Stimulated activated CD8-positive, alpha-beta memory T cell treated with anti-CD3 and anti-CD28 coated beads, Interleukin-12 subunit alpha, Interleukin-12 subunit beta, amount 100 ng/mL, for 24 hours (primary cell): ENCODE measurements around the gene MAT2A.
"Not testable (repeated sequence)": the region's sequence is repeated elsewhere in the genome, so short reads cannot be mapped to it uniquely, and the experiment has no call there.

Experiments used
- DNase-seq: peaks from one replicate; pipeline ENCODE4 v3.0.0-alpha.2; 2020; ENCODE audit errors: extremely low read depth

The MAT2A gene

DNA sequence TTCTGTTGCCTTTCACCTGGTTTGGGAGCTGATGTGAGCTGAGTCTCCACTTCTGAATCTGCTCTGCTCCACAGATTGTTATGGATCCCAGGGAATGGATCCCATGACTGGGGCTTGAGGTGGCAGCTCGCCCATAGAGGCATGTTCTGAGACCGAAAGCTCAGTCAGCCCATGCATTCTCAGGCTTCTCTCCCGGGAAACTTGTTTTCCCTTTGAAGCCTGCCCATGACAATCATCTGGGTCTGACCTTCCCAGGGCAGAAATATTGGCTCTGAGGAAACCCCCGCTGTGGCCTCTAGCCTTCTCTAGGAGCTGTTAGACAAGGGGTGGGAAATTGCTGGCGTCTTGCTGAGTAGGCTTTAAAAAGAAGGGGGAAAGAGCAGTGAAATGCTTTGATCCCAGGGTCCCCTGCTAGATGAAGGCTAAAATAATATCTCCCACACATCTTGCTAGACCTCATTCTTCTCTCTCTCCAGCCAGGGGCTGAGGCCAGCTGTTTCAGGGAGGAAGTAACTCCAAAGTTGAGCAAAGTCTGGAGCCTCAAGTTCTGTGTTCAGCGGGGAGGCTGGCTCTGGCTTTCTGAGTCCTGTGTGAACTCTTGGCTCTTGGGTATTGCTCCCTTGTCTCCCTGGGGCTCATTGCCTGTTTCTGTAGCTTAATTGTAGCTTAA lies 40.4 kb downstream of the MAT2A start:
- DNase-seq, result no peak

DNA sequence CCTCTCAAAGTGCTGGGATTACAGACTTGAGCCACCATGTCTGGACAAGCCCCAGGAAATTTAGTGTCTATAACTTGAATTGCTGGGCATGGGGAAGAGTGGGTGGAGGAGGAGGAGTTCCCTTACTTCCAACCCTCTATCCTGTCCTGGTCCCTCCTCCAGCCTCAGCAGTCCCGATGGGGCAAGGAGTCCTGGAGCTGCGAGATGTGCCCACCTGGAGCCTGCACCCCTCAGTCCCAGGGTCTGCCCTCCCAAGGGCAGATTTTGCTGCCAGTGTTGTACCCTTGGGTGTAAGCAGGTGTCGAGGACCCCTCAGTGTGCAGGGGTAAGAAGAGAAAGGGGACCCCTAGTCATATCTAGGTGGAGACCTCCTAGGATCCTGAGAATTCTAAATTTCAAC lies 41.2 kb downstream of the MAT2A start:
- DNase-seq, result no peak

DNA sequence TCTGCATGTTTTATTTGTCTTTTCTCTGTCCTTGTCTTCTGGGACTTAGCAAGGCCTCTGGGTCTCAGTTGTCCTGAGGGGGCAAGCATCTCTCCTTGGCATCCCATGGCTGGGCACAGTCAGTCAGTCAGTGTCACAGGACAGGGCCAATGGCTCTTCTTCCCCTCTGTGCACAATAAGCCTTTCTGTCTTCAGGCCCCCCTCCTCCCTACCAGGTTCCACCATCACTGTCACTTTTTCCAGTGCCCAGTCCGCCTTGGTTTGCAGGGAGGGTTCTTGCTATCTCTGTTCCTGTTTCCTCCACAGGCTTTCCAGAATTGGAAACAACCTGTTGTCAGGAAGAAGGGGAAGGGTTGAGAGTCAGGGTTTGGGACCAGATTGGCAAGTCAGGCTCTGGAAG lies 43.5 kb downstream of the MAT2A start:
- DNase-seq, result no peak

DNA sequence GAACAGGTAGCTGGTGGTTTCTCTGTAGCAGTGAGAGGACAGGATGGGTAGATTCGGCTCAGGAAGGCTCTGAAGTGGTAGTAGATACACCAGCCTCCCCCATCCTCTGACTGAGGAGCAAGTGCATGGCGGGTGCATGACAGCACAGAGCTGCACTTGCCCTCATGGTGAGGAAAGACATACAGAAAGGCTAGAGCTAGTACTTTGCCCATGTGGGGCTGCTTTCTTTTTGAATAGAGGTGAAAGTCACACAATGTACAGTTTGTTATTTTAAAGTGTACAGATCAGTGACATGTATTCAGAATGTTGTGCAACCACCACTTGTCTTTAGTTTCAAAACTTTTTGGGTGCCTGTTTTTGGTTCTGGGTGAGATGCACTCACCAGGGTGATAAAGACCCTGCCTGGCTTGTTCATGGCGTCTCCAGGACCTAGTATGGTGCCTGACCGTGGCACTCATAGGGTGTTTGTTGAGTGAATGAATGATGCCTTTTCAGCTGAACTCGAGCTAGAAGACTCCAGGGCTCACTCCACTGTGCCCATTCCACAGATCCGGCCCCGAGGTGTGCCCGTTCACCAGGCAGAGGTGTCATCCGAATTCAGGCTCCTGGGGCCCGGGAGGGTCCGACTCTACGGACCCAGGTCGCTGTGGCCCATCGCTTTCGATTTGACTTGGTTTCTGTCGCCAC lies 44.8 kb downstream of the MAT2A start:
- no peak for DNase-seq

DNA sequence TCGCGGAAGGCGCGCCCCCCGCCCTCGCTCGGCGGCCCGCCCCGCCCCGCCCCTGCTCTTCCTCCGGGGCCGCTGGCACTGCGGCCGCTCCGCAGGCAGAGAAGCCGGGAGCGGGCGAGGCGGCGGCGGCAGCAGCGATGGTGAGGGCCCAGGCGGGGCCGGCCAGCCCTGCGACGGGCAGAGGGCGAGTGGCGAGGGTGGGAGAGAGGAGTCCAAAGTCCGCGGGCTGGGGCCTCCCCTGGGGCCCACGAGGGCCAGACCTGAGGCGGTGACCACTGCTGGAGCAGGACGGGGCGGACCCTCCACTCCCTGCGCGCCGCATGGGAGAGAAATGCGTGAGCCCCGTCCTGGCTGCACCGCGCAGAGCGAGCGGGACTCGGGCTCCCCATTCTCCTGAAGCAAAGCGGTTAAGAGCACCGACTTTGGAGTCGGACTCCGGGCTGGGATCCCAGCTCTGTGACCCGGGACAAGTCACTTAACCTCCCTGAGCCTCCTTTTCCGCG lies 45.4 kb downstream of the MAT2A start, which contains the start of gene VAMP5:
Gene VAMP5, plus strand, starts transcription at position 78 of the 503 bp plus-strand sequence. Its CDS starts 60 bp downstream, at position 138.
- no peak for DNase-seq

DNA sequence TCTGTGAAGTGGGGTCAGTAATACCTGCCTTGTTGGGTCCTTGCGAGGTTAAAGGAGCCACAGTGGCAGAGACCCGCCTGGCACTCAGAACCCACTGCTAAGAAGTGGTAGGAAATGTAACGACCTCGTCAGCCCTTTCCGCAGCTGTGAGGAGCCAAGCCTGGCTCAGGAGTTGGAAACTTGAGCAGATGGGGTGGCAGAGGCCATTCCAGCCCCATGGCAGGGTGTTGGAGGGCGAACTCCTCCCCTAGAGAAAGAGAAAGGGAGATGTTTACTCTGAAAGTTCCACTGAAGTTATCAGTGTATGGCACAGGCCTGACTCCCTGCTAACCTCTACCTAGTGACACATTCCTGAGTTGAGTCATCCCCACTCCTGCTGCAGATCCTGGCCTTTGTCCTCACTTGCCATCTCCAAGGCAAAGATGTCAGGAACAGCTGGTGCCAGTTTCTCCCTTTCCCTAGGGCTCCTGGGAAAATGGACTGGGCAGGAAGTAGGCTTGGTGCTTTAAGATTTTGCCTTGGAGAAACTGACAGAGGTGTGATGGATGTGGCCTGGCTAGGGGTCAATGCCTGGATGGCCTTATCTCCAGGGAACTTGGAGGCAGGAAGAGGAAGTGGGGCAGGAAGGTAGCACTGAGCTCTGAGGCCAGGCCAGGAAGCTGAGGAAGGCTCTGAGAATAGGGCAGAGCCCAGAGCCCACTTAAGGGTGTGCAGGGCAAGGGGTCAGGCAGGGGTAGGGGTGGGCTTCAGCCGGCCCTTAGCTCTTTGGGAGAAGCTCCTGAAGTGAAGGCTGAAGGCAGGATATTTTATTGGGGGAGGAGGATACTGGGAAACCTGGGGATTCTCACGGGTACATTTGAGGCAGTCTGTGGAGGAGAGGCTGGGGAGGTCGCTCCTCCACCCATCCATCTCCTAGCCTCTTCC lies 46.2 kb downstream of the MAT2A start:
- no peak for DNase-seq

DNA sequence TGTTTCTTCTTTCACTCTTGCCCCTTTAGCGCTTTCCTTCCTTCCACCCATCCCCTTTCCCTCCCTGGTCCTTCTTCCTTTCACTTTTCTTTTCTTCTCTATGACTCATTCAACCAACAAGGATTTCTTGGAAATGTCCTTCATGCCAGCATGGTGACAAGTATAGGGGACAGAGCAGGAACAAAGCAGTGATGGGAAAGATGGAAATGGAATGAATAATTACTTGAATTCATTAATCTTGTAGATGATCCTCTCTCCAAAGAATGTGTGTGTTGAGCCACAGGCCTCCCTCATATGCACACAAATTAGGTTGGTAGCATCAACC lies 46.8 kb downstream of the MAT2A start:
- DNase-seq, result no peak

DNA sequence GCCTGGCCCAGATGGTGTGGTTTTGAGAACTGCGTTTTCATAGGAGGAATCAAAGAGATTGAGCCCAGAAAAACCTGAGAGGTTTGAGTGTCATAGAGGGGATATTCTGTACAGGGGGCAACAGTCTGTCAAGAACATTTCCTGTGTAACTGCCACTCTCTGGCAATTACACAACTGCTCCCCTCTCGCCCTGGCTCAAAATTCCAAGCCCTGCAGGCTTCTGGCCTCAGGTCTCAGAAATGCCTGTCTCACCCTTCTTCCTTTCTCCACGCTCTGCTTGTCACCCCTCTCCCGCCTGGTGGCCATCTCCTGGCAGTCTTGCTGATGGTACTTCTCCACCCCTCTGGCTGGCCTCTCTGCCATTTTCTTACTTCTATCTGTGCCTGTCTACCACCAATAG lies 49.3 kb downstream of the MAT2A start:
- no peak for DNase-seq

DNA sequence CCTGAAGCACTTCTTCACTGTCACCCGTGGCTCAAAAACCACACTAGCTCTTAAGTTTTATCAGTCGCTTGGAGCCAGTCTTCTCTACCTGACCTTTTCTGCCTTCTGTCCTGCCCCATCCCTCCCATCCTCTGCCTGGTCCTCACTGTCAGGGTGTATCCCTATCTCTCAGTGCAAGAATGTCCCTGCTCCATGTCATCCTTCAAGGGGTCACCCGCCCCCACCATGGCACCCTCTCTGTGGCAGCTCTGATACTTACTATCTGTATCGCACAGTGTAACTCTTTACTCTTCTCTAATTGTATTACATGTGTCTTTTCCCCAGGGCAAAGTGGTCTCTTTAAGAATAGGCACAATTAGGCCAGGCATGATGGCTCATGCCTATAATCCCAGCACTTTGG lies 49.7 kb downstream of the MAT2A start:
- DNase-seq, result no peak

DNA sequence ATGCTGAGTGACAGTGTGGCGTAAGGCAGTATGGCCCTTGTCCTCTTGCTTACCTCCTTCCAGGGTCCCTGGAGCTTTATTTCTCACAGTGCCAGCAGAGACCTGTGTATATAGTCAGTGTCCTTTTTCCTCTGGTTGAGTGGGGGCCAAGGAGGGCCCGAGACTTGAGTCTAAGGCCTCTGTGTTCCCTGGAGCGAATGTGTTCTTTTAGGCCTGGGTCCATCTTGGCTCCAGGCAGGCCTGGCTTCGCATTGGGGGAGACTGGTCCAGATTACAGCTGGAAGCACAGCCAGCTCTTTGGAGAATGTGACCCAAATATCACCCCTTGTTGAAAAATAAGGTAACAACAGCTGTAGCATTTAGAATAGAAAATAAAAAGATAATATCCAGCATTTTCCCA lies 50.2 kb downstream of the MAT2A start:
- DNase-seq, result no peak

DNA sequence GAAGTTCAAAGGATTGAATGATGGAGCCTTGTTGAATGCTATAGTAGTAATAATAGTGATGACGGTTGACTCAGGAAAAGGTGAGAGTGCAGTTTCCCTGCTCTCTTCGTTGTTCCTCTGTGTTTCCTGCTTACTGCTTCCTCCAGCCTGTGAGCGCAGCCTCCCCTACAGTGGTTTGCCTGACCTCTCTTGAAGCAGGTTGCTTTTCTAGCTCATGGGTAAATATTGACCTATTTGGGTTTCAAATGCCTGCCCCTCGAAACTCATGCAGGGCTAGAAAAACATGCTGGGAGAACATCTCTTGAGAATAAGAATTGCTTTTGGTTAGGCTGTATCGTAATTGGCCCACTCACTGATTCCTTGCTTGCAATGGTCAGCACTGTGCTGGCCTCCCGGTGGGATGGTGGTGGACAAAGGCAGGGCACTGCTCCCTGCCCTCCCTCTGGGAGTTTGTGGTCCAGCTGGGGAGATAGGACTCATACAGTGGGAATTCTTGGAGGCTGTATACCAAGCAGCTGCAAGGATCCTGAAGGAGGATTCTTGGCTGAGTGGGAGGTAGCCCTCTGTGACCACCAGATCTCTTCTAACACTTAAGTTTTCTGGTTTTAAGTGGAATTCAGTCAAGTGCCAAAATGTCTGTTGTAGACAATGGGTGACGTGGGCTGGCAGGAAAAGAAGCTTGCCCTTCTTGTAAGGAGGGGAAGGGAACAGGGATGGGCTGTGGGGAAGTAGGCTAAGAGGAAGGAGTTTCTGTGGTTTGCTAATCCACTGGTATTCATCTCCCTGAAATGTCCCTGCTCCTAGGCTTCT lies 51.2 kb downstream of the MAT2A start:
- no peak for DNase-seq

DNA sequence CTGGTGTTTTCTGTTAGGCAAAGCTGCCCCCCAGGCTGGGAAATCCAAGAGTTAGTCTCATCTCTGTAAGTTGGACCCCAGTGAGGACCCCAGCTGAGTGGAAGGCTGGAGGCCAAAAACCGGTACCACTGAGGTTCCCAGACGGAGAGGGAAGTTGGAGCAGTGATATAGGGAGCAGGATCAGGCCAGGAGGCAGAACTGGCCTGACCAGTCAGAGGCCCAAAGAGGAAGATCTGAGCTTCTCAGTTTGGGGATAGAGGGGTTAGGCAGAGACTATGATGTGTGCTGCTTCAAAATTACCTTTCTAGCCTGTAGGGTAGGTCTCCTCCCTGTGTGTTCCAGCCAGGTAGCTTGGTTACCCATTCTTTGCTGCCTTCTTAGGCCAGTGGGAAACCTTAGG lies 52.0 kb downstream of the MAT2A start:
- DNase-seq, result no peak

DNA sequence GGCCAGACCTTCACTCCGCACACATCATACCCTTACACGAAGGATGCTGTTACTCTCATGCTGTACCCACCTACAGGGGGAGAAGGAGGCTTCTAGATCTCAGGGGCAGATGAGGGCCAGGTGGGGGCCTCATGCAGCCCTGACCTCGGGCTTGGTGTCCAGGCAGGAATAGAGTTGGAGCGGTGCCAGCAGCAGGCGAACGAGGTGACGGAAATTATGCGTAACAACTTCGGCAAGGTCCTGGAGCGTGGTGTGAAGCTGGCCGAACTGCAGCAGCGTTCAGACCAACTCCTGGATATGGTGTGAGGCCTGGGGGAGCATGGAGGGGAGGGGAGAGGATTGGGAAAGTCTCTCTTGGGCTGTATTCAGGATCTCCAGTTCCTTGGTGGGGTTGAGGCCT lies 52.6 kb downstream of the MAT2A start:
- no peak for DNase-seq

DNA sequence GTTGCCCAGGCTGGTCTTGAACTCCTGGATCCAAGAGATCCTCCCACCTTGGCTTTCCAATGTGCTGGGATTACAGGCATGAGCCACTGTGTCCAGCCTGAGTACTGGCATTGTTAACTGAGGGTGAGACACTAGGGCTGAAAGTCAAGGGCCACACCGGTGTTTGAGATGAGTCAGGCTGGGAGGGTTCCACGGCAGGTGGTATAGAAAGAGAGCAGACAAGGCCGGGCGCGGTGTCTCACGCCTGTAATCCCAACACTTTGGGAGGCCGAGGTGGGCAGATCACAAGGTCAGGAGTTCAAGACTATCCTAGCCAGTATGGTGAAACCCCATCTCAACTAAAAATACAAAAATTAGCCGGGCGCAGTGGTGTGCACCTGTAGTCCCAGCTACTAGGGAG lies 53.3 kb downstream of the MAT2A start:
- not testable (repeated sequence) for DNase-seq

DNA sequence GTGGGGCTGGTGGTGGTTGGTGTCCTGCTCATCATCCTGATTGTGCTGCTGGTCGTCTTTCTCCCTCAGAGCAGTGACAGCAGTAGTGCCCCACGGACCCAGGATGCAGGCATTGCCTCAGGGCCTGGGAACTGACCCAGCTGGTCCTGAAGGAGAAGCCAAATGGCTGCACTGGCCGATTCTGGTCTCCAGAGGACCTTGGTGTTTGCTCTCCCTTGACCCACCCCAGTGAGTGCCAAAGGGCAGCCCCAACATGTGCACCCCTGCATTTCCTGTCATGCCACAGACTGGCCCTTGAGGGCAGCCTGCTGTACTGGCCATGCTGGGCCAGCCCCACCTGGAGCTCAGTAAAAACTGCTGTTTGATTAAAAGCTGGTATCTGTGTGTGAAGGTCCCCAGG lies 54.1 kb downstream of the MAT2A start:
- no peak for DNase-seq
